Keratinocyte (primary cell): ENCODE data around the gene SHISA7. TPM values are rescaled to one million over a fixed set of nuclear protein-coding genes. Genes with fewer than 3 reads are reported as not detected.

ENCODE experiments used
- DNase-seq: peaks from one replicate; pipeline ENCODE4 v3.0.0-alpha.2; 2011; ENCODE audit warnings: low read depth, missing footprints, low spot score
- FAIRE-seq: peaks from 2 replicates; lab custom pipeline; 2011; peaks lifted over from hg19 to GRCh38; lab: Jason Lieb, UNC
- H2AFZ ChIP-seq: 2 replicates; pipeline ENCODE4 v1.6.0; 2012; ENCODE audit warnings: low read length, control low read depth, inconsistent platforms; ENCODE audit not compliant: control insufficient read depth
- H3K27ac ChIP-seq: 2 replicates; pipeline ENCODE4 v1.5.1; 2011; ENCODE audit warnings: low read length; ENCODE audit not compliant: control insufficient read depth, insufficient read depth
- H3K27me3 ChIP-seq: 3 replicates; pipeline ENCODE4 v1.6.0; 2011; ENCODE audit warnings: low read length; ENCODE audit not compliant: control insufficient read depth, insufficient read depth; ENCODE audit errors: extremely low read depth
- H3K36me3 ChIP-seq, 2 experiments: 2 replicates in 1 of 2; 3 replicates in 1 of 2; pipeline ENCODE4 v1.5.1; 2011; ENCODE audit warnings: low read length in 2 of 2, mild to moderate bottlenecking in 1 of 2; ENCODE audit not compliant: control insufficient read depth in 2 of 2, insufficient read depth in 2 of 2; ENCODE audit errors: extremely low read depth in 1 of 2
- H3K4me1 ChIP-seq: 3 replicates; pipeline ENCODE4 v1.5.1; 2011; ENCODE audit warnings: low read length; ENCODE audit not compliant: control insufficient read depth, insufficient read depth; ENCODE audit errors: extremely low read depth
- H3K4me2 ChIP-seq: 3 replicates; pipeline ENCODE4 v1.6.0; 2011; ENCODE audit warnings: low read depth, low read length; ENCODE audit not compliant: control insufficient read depth, insufficient read depth; ENCODE audit errors: extremely low read depth
- H3K4me3 ChIP-seq, 3 experiments: fragments of 200-600 bp in 1 of 3; sonication (generic) in 1 of 3; 2 replicates in 2 of 3; 3 replicates in 1 of 3; pipeline ENCODE4 v1.5.1; 2011 to 2016; ENCODE audit warnings: low read length in 3 of 3, mild to moderate bottlenecking in 3 of 3, control low read depth in 2 of 3, inconsistent platforms in 1 of 3, low read depth in 1 of 3, mixed read lengths in 1 of 3, mixed run types in 1 of 3, moderate library complexity in 1 of 3; ENCODE audit not compliant: control insufficient read depth in 2 of 3, insufficient read depth in 2 of 3; ENCODE audit errors: extremely low read depth in 1 of 3
- H3K79me2 ChIP-seq: 2 replicates; pipeline ENCODE4 v1.6.0; 2012; ENCODE audit warnings: low read length; ENCODE audit not compliant: control insufficient read depth, insufficient read depth
- H3K9ac ChIP-seq: 3 replicates; pipeline ENCODE4 v1.6.0; 2011; ENCODE audit warnings: low read length; ENCODE audit not compliant: control insufficient read depth, insufficient read depth; ENCODE audit errors: extremely low read depth
- H3K9me1 ChIP-seq: 3 replicates; pipeline ENCODE4 v1.6.0; 2011; ENCODE audit warnings: low read length; ENCODE audit not compliant: control insufficient read depth, insufficient read depth; ENCODE audit errors: extremely low read depth
- H3K9me3 ChIP-seq: 2 replicates; pipeline ENCODE4 v1.5.1; 2012; ENCODE audit warnings: low read depth, low read length; ENCODE audit not compliant: control insufficient read depth
- H4K20me1 ChIP-seq: 3 replicates; pipeline ENCODE4 v1.6.0; 2011; ENCODE audit warnings: low read length; ENCODE audit not compliant: control insufficient read depth, insufficient read depth; ENCODE audit errors: extremely low read depth
- EZH2 ChIP-seq: IDR thresholded peaks from one replicate; pipeline ENCODE4 v1.6.1; 2012; ENCODE audit warnings: inconsistent platforms, mild to moderate bottlenecking, low read length, moderate library complexity
- dilution Hi-C: fragments of 300-500 bp; cut with MboI; formaldehyde crosslinking; loops from one replicate; pipeline ENCODE4 v1.7.0; 2020; ENCODE audit warnings: low sequenced_read_pairs; ENCODE audit not compliant: extremely low pct_ligation_motif_present
- polyA plus RNA-seq, 5 experiments: library from polyadenylated mRNA; depleted of rRNA in 3 of 5; stranded (reverse) in 3 of 5; stranded (forward) in 1 of 5; unstranded in 1 of 5; fragments of >200 nt; gene quantifications; 1 replicate in 1 of 5; 2 replicates in 3 of 5; 3 replicates in 1 of 5; pipeline versions ENCODE4 v1.2.1 to v1.2.3, GENCODE V29; 2011 to 2012; ENCODE audit warnings: missing spikeins in 2 of 5, low read depth in 1 of 5, low replicate concordance in 1 of 5
- TF ChIP-seq, protein P1 (sequence below), 3 experiments: IDR thresholded peaks in 1 of 3; conservative IDR thresholded peaks in 1 of 3; optimal IDR thresholded peaks in 1 of 3; 2 replicates in 2 of 3; 3 replicates in 1 of 3; pipeline versions ENCODE3 to v1.5.1; 2011; ENCODE audit warnings: low read length in 3 of 3, mild to moderate bottlenecking in 3 of 3, moderate library complexity in 2 of 3, control low read depth in 1 of 3, inconsistent platforms in 1 of 3; ENCODE audit not compliant: insufficient read depth in 2 of 3; ENCODE audit errors: extremely low read depth in 1 of 3

SHISA7 gene
- polyA plus RNA-seq, 1 donor (not counting 4 experiments of a cell fraction or from before 2014, with no cell fraction given) = not detected

DNA sequence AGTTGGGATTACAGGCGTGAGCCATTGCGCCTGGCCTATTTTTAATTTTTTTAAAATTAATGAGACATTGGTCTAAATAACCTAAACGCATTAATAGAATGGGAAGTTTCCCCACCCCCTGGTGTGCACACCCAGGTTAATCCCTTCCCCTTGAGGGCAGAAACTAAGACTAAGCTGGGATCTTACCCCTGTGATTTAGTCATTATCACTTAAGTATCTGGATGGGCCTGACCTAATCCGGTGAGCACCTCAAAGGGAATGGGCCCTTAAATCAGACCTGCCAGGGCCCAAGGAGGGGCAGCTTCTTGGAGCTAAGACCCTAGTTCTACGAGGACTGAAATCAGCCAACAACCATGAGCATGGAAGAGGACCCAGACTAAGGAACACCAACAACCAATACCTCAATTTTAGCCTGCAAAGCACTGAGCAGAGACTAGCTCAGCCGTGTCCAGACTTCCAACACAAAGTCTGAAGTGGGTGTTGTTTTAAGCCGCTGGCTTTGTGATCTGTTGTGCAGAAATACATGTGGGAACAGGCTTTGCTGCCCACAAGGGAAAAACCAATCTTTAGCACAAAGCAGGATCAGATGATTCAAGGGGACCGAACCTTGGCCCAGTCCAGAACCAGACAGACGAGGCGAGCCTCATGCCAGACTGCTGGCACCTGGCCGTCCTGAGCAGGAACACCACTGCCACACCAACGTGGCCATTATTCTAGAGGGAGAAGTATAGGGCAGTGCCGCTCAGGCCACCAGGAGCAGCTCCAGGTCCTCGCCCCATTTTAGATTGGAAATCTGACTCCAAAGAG lies 42.6 kb downstream of the SHISA7 start:
- H3K4me2 ChIP-seq = no peak overlapping the region
- no peaks in the 10 kb centered on the region for H3K27me3 ChIP-seq
- peaks cover 23 to 28% of the 10 kb centered on the region in 2 experiments for H3K36me3 ChIP-seq
- H4K20me1 ChIP-seq = peaks cover 5% of the 10 kb centered on the region
- H2AFZ ChIP-seq = no peak overlapping the region
- peaks cover 5% of the 10 kb centered on the region for H3K4me1 ChIP-seq
- no peak for FAIRE-seq
- H3K4me3 ChIP-seq = no peak overlapping the region
- peaks cover 26% of the 10 kb centered on the region for H3K79me2 ChIP-seq
- dilution Hi-C loops = no loop called here
- no peak overlapping the region for H3K27ac ChIP-seq
- H3K9ac ChIP-seq = no peak overlapping the region
- no peaks in the 10 kb centered on the region for H3K9me1 ChIP-seq
- no peak for DNase-seq
- H3K9me3 ChIP-seq = no peaks in the 10 kb centered on the region
- TF ChIP-seq, protein P1, sequence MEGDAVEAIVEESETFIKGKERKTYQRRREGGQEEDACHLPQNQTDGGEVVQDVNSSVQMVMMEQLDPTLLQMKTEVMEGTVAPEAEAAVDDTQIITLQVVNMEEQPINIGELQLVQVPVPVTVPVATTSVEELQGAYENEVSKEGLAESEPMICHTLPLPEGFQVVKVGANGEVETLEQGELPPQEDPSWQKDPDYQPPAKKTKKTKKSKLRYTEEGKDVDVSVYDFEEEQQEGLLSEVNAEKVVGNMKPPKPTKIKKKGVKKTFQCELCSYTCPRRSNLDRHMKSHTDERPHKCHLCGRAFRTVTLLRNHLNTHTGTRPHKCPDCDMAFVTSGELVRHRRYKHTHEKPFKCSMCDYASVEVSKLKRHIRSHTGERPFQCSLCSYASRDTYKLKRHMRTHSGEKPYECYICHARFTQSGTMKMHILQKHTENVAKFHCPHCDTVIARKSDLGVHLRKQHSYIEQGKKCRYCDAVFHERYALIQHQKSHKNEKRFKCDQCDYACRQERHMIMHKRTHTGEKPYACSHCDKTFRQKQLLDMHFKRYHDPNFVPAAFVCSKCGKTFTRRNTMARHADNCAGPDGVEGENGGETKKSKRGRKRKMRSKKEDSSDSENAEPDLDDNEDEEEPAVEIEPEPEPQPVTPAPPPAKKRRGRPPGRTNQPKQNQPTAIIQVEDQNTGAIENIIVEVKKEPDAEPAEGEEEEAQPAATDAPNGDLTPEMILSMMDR (optimal IDR thresholded peaks at IDR 0.05 in 1 of 3, IDR thresholded peaks at IDR 0.05 in 1 of 3, conservative IDR thresholded peaks at IDR 0.05 in 1 of 3; ENCODE audit: extremely low read depth in 1 of 3, insufficient read depth in 2 of 3, low read length in 3 of 3) = no peak
- no peak for TF ChIP-seq EZH2

DNA sequence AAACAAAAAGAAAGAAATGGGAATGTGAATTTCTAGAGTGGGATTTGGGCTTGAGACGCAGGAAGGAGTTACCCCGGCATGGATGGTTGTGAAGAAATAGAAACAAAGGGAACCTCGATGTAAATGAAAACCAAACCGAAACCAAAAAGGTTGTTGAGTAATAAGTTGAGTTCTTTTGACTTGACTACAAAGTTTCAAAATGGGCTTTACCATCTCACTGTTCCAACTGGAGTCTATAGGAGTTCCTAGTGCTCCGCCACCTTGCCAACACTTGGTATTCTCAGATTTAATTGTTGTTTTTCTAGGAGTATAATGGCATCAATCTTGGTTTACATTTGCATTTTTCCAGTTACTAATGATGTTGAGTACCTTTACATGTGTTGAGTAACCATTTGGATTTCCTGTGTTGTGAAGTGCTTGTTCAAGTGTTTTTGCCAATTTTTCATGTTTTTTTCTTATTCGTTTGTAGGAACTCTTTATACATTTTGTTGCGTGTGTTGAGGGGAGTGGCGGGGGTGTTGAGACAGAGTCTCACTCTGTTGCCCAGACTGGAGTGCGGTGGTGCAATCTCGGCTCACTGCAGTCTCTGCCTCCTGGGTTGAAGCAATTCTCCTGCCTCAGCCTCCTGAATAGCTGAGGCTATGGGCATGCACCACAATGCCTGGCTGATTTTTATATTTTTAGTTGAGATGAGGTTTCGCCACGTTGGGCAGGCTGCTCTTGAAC lies 44.7 kb downstream of the SHISA7 start:
- H3K79me2 ChIP-seq = peaks cover 12% of the 10 kb centered on the region
- no peak overlapping the region for H3K27ac ChIP-seq
- FAIRE-seq (no peak), DNase-seq (no peak)
- no peak overlapping the region for H3K9ac ChIP-seq
- H3K9me1 ChIP-seq = no peaks in the 10 kb centered on the region
- no peaks in the 10 kb centered on the region for H3K9me3 ChIP-seq
- no peak overlapping the region for H3K4me2 ChIP-seq
- H3K36me3 ChIP-seq = peaks cover 18 to 19% of the 10 kb centered on the region in 2 experiments
- H2AFZ ChIP-seq = no peak overlapping the region
- peaks cover 2% of the 10 kb centered on the region for H4K20me1 ChIP-seq
- H3K27me3 ChIP-seq = no peaks in the 10 kb centered on the region
- peaks cover 4% of the 10 kb centered on the region for H3K4me1 ChIP-seq
- dilution Hi-C loops = no loop called here
- H3K4me3 ChIP-seq = no peak overlapping the region
- no peak for TF ChIP-seq EZH2
- TF ChIP-seq, protein P1 (optimal IDR thresholded peaks at IDR 0.05 in 1 of 3, IDR thresholded peaks at IDR 0.05 in 1 of 3, conservative IDR thresholded peaks at IDR 0.05 in 1 of 3; ENCODE audit: extremely low read depth in 1 of 3, insufficient read depth in 2 of 3, low read length in 3 of 3) = no peak
